OCI-LY1 (cell line): ENCODE data around the gene IGF1R.

Source experiments
- H2AFZ ChIP-seq: fragments of 200-600 bp; sonication (generic), shearing (Covaris generic); 2 replicates; pipeline ENCODE4 v1.6.0; 2014; ENCODE audit warnings: antibody characterized with exemption, mild to moderate bottlenecking, low read length
- H3F3A ChIP-seq: fragments of 200-600 bp; sonication (generic), shearing (Covaris generic); 2 replicates; pipeline ENCODE4 v1.6.0; 2014; ENCODE audit warnings: mild to moderate bottlenecking, antibody characterized with exemption, low read length, moderate library complexity; ENCODE audit not compliant: insufficient read depth
- H3K27ac ChIP-seq: fragments of 200-600 bp; sonication (generic); 2 replicates; pipeline ENCODE4 v1.5.1; 2014; ENCODE audit warnings: low read length, mixed run types, mild to moderate bottlenecking, low read depth; ENCODE audit not compliant: poor library complexity, severe bottlenecking
- H3K27me3 ChIP-seq: fragments of 200-600 bp; sonication (generic); 2 replicates; pipeline ENCODE4 v1.6.0; 2014; ENCODE audit warnings: antibody characterized with exemption, mild to moderate bottlenecking, low read length, moderate library complexity; ENCODE audit not compliant: insufficient read depth
- H3K36me3 ChIP-seq: fragments of 200-600 bp; sonication (generic); 2 replicates; pipeline ENCODE4 v1.6.1; 2014; ENCODE audit warnings: mild to moderate bottlenecking, antibody characterized with exemption, low read length, moderate library complexity, mixed read lengths; ENCODE audit not compliant: insufficient read depth
- H3K4me1 ChIP-seq: fragments of 200-600 bp; sonication (generic); 2 replicates; pipeline ENCODE4 v1.5.1; 2014; ENCODE audit warnings: mild to moderate bottlenecking, low read length, moderate library complexity; ENCODE audit not compliant: insufficient read depth, severe bottlenecking
- H3K4me2 ChIP-seq: fragments of 200-600 bp; sonication (generic), shearing (Covaris generic); 2 replicates; pipeline ENCODE4 v1.6.1; 2014; ENCODE audit warnings: low read length
- H3K4me3 ChIP-seq: fragments of 200-600 bp; sonication (generic); 2 replicates; pipeline ENCODE4 v1.5.1; 2014; ENCODE audit warnings: low read length, low read depth, mild to moderate bottlenecking, mixed read lengths; ENCODE audit not compliant: poor library complexity, severe bottlenecking
- H3K79me2 ChIP-seq: fragments of 200-600 bp; shearing (Covaris generic); 2 replicates; pipeline ENCODE4 v1.6.1; 2016; ENCODE audit warnings: mixed run types, low read length, mixed read lengths; ENCODE audit not compliant: insufficient read depth
- H3K9ac ChIP-seq: fragments of 200-600 bp; sonication (generic), shearing (Covaris generic); 2 replicates; pipeline ENCODE4 v1.6.1; 2014; ENCODE audit warnings: mild to moderate bottlenecking, low read length, mixed read lengths
- H3K9me2 ChIP-seq: fragments of 200-600 bp; sonication (generic), shearing (Covaris generic); 2 replicates; pipeline ENCODE4 v1.6.1; 2014; ENCODE audit warnings: low read depth, mild to moderate bottlenecking, low read length, mixed read lengths
- H3K9me3 ChIP-seq: fragments of 200-600 bp; shearing (Covaris generic); 2 replicates; pipeline ENCODE4 v1.6.1; 2014; ENCODE audit warnings: low read length, mixed read lengths
- H4K20me1 ChIP-seq: fragments of 200-600 bp; sonication (generic), shearing (Covaris generic); 2 replicates; pipeline ENCODE4 v1.6.0; 2016; ENCODE audit warnings: mild to moderate bottlenecking, low read length; ENCODE audit not compliant: insufficient read depth
- CTCF ChIP-seq: fragments of 200-600 bp; sonication (generic), shearing (Covaris generic); IDR thresholded peaks from 2 replicates; pipeline ENCODE4 v1.5.1; 2017; ENCODE audit warnings: mild to moderate bottlenecking, antibody characterized with exemption, low read length, moderate library complexity, mixed read lengths
- EZH2 ChIP-seq: fragments of 200-600 bp; sonication (generic), shearing (Covaris generic); IDR thresholded peaks from 2 replicates; pipeline ENCODE4 v1.8.0; 2017; ENCODE audit warnings: borderline replicate concordance, mixed run types, mild to moderate bottlenecking, antibody characterized with exemption, low read length, moderate library complexity, mixed read lengths

The IGF1R gene

GRCh38 chr15:98705070-98705469 is 56.7 kb downstream of the IGF1R start:
- Histone ChIP-seq H3K4me3 (no peak overlapping the region), H3K27me3 (no peaks in the 10 kb centered on the region), H3K9me2 (no peaks in the 10 kb centered on the region), H3K79me2 (no peaks in the 10 kb centered on the region), H3K4me2 (no peak overlapping the region), H3F3A (no peaks in the 10 kb centered on the region), H4K20me1 (no peaks in the 10 kb centered on the region), H2AFZ (no peak overlapping the region), H3K27ac (no peak overlapping the region), H3K9me3 (no peaks in the 10 kb centered on the region), H3K4me1 (no peaks in the 10 kb centered on the region), H3K36me3 (no peaks in the 10 kb centered on the region), H3K9ac (no peak overlapping the region)
- TF ChIP-seq CTCF = no peak
- TF ChIP-seq EZH2 = no peak

GRCh38 chr15:98706387-98706786 is 58.0 kb downstream of the IGF1R start:
- no peak overlapping the region for H2AFZ ChIP-seq
- peaks cover 5% of the 10 kb centered on the region; the same call in 1 of the 2 replicates for H3K27me3 ChIP-seq
- no peak overlapping the region for H3K4me2 ChIP-seq
- H3K4me3 ChIP-seq = no peak overlapping the region
- no peaks in the 10 kb centered on the region for H3K4me1 ChIP-seq
- H3K9ac ChIP-seq = no peak overlapping the region
- no peaks in the 10 kb centered on the region for H3K36me3 ChIP-seq
- no peaks in the 10 kb centered on the region for H3K9me2 ChIP-seq
- no peaks in the 10 kb centered on the region for H3F3A ChIP-seq
- no peak for TF ChIP-seq CTCF
- no peak for TF ChIP-seq EZH2
- H3K27ac ChIP-seq = no peak overlapping the region
- H3K9me3 ChIP-seq = no peaks in the 10 kb centered on the region
- no peaks in the 10 kb centered on the region for H4K20me1 ChIP-seq
- H3K79me2 ChIP-seq = no peaks in the 10 kb centered on the region

- no peak overlapping the region for H3K4me3 ChIP-seq
- H3K9me3 ChIP-seq = no peaks in the 10 kb centered on the region
- no peak overlapping the region for H3K27ac ChIP-seq
- no peaks in the 10 kb centered on the region for H3K9me2 ChIP-seq
- TF ChIP-seq EZH2 (no peak), CTCF (no peak)
- no peaks in the 10 kb centered on the region for H3K36me3 ChIP-seq
- H4K20me1 ChIP-seq = no peaks in the 10 kb centered on the region
- peaks cover 5% of the 10 kb centered on the region; the same call in 1 of the 2 replicates for H3K27me3 ChIP-seq
- H3K79me2 ChIP-seq = no peaks in the 10 kb centered on the region
- no peak overlapping the region for H3K4me2 ChIP-seq
- no peak overlapping the region for H3K9ac ChIP-seq
- no peak overlapping the region for H2AFZ ChIP-seq
- H3K4me1 ChIP-seq = no peaks in the 10 kb centered on the region
- H3F3A ChIP-seq = no peaks in the 10 kb centered on the region
These were observed 58.6 kb downstream of the IGF1R start for GRCh38 chr15:98706986-98707385.
